ENCODE results near the gene HIGD1A.
A peak's percentile ranks its signal among the peaks of the same experiment; 100 is the strongest.

HIGD1A gene

GRCh38 chr3:42804106-42804830 lies at the start of gene HIGD1A:
Gene HIGD1A, minus strand, starts transcription at chr3:42804490. Its CDS starts 10,237 bp downstream, at chr3:42794253.
- DNase-seq = peak; percentile 75 to 89

GRCh38 chr3:42853739-42854302 lies 49.5 kb upstream of the HIGD1A start:
- DNase-seq = no peak

DNA sequence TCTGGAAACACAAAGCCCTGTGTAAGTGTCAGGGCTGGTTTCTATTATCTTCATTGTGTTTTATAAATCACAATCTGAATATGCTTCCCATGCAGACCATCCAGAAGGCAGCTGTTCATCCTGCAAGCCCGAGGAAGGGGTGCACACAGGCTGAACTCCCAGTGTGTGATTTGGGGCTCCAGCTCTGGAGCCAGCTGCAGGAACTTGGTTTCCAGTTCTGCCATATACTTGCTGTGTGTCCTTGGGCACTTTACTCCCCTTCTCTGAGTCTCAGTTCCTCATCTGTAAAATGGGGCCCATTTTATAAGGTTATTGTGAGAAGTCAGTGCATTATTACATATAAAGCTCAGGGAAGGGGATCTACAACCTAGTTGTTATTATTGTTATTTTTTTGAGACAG lies 48.8 kb upstream of the HIGD1A start:
- DNase-seq = no peak

- DNase-seq = no peak
Observed at GRCh38 chr3:42852441-42852840, 48.2 kb upstream of the HIGD1A start.

DNA sequence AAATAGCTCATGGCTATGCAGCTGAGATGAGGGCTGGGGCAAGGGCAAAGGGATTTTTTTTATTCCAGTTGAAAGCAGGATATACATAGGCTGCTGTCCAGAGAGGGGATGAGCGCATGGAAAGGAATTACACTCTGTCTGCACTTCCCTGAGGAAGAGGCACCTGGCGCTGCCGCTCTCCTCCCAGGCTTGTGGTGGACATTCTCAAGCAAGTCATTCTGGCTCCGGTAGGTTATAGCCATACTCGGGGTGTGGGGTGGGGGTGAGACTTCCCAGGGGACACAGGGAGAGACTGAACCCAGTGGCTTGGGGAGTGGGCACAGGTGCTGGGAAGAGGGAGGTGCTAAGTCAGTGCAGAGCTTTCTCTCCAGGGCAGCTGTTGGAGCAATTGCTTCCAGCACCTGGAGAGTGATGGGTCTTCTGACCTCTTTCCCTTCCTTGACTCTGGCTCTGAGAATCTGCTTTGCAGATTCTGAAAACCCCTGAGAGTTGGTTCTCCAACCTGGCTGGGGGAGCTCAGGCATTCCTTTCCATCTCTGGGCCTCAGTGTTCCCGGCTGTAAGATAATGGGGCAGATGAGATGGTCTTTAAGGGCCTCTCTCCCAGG lies 47.0 kb upstream of the HIGD1A start:
- no peak for DNase-seq

- no peak for DNase-seq
Observed at GRCh38 chr3:42850263-42850662, 46.0 kb upstream of the HIGD1A start.

GRCh38 chr3:42849017-42849416 lies 44.7 kb upstream of the HIGD1A start:
- no peak for DNase-seq

DNA sequence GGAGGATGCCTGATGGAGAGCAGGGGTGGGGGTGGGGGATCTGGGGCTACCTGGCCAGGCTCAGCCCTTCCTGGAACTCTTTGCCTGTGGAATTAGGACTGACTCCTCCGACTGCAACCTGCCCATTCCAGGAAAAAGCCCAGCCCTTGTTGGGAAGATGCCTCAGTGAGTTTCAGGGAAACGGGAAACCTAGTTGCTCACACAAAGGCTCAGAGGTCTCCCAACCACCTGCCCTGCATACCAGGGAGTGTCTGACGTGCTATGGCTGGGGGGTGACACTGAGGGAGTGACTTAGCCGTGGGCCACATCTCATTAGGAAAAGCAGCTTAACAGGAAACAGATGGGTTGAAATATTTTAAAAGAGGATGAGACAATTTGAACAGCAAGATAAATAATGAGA lies 43.4 kb upstream of the HIGD1A start:
- DNase-seq = no peak

GRCh38 chr3:42846685-42847522 lies 42.6 kb upstream of the HIGD1A start:
- no peak for DNase-seq

DNA sequence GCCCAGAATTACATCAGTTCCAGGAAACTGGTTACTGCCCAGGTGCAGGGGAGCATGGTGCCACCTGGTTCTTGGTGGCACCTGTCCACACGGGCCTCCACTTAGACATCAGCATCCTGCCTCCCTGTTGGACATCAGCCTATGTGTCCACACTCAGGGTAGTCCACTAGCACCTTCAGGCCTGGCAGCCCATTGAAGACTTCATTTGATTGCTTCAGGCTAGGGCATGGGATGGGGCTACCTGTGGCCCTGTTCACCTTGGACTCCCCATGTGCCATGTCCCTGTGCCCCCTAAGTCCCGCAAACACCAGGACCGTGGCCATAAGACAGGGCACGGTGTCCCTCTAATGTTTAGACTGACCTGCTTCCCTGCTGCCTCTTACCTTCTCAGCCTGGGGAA lies 40.5 kb upstream of the HIGD1A start:
- no peak for DNase-seq

- no peak for DNase-seq
Observed at GRCh38 chr3:42844412-42844713, 40.1 kb upstream of the HIGD1A start.

GRCh38 chr3:42843713-42844411 lies 39.6 kb upstream of the HIGD1A start:
- no peak for DNase-seq

DNA sequence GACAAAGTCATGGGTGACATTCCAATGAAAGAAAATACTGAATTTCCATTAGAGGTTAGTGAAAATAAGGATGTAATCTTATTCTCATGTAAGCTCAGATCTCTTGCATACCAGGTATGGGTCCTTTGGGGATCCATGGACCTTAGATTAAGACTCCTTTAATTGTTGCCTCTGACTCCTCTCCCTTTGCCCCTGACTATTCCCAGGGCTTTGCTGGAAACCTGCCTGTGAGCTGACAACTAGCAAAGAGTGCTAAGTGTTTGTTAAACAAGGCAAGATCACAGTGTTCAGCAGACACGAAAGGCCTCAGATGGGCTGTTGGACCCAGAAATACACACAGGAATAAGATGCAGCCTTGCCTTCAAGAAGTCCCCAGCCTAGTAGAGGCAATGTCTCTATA lies 37.0 kb upstream of the HIGD1A start:
- no peak for DNase-seq

DNA sequence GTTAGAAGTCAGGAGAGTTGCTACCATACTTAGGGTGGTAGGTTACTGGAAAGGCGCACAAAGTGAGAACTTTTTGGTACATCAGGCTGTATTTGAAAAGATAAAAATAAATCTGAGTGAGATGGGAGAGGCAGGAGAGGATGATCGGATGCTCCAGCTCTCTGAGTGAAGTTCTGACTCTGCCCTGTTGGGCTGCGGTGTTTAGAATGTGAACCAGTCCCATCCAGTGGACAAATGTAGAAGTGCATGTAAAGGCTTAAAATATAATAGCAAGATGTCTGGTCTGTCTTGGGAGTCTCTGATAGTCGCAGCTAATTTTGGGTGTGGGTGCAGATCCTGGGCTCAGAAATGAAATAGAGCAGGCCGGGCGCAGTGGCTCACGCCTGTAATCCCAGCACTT lies 35.3 kb upstream of the HIGD1A start:
- DNase-seq = peak in 1 of 2 experiments; percentile 2

GRCh38 chr3:42838571-42838970 lies 34.3 kb upstream of the HIGD1A start:
- DNase-seq = no peak

DNA sequence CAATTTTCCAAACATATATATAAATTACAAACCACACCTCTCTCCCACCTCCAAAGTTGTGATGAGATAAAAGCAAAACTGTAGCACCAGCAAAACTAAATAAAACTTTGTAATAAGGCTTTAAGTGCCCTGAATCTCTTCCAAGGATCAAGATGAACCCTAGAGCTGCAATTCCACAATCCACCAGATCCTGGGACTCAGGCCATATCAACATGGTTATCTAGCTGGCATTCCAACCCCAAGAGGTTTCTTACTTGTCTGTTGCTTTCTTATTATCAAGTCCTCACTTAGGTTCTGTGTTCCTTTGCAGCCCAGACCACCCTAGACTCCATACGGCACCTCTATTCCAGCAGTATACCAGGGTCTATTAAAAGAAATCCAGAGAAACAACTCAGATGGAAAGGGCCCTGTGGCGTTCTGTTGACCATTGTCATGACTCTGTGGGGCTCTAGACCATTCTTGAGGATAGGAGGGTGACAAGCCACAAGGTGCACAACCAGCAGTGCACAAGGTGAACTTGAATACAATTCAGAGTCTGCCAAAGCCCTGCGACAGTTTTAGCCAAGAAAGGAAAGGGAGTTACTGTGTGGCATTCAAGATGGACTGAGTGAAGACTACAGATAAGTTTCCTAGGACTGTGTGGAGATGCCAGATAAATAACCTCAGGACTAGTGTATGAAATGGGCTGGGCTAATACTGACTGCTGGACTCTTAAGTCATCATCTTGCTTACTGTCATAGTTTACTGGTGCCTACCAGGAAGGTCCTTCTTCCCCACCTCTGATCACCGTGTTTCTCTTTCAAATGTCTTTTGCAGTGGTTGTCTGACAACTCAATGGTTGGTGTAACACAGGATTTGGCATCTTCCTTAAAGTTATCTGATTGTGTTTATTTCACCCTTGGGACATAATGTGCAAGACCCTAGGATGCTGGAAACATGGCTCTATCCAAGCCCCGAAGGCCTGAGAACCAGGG lies 32.1 kb upstream of the HIGD1A start:
- DNase-seq = no peak

- DNase-seq = no peak
Observed at GRCh38 chr3:42831321-42831713, 27.0 kb upstream of the HIGD1A start.

- DNase-seq = no peak
Observed at GRCh38 chr3:42830437-42831320, 26.4 kb upstream of the HIGD1A start.

- no peak for DNase-seq
Observed at GRCh38 chr3:42829628-42830436, 25.5 kb upstream of the HIGD1A start.

DNA sequence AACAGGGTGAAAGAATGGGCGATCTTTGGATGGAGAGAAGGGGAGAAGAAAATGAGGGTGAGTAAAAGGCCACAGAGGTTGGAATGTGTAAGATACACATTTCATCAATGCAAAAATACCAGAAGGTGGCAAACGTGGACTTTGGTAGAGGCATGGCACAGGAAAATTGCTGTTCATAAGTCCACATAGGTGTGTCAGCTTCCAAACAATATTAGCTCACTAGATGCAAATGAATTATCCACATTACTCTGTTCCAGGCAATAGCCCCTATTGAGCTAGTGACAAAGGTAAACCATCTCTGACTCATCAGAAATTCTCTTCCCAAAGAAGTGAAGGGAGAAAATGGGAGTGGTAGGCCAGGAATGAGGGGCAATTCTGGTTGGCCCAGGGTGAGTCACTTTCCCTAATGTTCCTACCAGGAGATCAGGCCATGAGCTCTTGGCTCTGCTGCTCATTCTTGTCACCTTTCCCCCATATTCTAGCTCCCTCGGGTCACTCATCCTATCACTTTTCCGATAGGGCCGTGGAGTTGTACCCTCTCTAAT lies 24.9 kb upstream of the HIGD1A start:
- no peak for DNase-seq
